Cardiac fibroblast (primary cell): ENCODE data around the gene CYFIP1.

Experiments used
- DNase-seq, 2 donors: peaks; one replicate each; pipeline versions ENCODE4 v3.0.0 to v3.0.0-alpha.2; 2010; ENCODE audit warnings: low read depth in 2 of 2
- H3K4me3 ChIP-seq, 2 donors: replicated peaks in 1 of 2; 1 replicate in 1 of 2; 2 replicates in 1 of 2; pipeline ENCODE4 v1.5.1; 2011; ENCODE audit warnings: low read depth in 2 of 2, low read length in 2 of 2, mild to moderate bottlenecking in 2 of 2, moderate library complexity in 1 of 2
- CTCF ChIP-seq: IDR thresholded peaks from one replicate; pipeline ENCODE4 v1.5.1; 2011; ENCODE audit warnings: low read depth, mild to moderate bottlenecking, low read length, inconsistent platforms

Gene CYFIP1

GRCh38 chr15:22955544-22956119 lies 24.5 kb downstream of the CYFIP1 start:
- no peak overlapping the region for H3K4me3 ChIP-seq
- no peak for DNase-seq
- TF ChIP-seq CTCF, result no peak

- no peak for DNase-seq
- TF ChIP-seq CTCF, result no peak
- no peak overlapping the region for H3K4me3 ChIP-seq
These were observed 25.2 kb downstream of the CYFIP1 start for GRCh38 chr15:22954798-22955543.

GRCh38 chr15:22954326-22954725 lies 25.8 kb downstream of the CYFIP1 start:
- TF ChIP-seq CTCF, result no peak
- no peak for DNase-seq
- H3K4me3 ChIP-seq, result no peak overlapping the region

GRCh38 chr15:22952796-22953579 lies 27.2 kb downstream of the CYFIP1 start:
- H3K4me3 ChIP-seq, result no peak overlapping the region
- peak; percentile 49 to 75 for DNase-seq

GRCh38 chr15:22951381-22952280 lies 28.5 kb downstream of the CYFIP1 start:
- DNase-seq, result peak in 1 of 2 donors; percentile 8
- H3K4me3 ChIP-seq, result no peak overlapping the region
- TF ChIP-seq CTCF, result no peak

More at GRCh38 chr15:22952796-22953579, 27.2 kb downstream of the CYFIP1 start:
- no peak for TF ChIP-seq CTCF

GRCh38 chr15:22951031-22951380 lies 29.2 kb downstream of the CYFIP1 start:
- H3K4me3 ChIP-seq, result no peak overlapping the region
- no peak for TF ChIP-seq CTCF
- no peak for DNase-seq
